ENCODE data around the gene PCDHGA11. TPM values are rescaled to one million over a fixed set of nuclear protein-coding genes. Genes with fewer than 3 reads are reported as not detected.

PCDHGA11 gene
- total RNA-seq, 1 experiment from 2014 or later = 0.39 TPM

DNA sequence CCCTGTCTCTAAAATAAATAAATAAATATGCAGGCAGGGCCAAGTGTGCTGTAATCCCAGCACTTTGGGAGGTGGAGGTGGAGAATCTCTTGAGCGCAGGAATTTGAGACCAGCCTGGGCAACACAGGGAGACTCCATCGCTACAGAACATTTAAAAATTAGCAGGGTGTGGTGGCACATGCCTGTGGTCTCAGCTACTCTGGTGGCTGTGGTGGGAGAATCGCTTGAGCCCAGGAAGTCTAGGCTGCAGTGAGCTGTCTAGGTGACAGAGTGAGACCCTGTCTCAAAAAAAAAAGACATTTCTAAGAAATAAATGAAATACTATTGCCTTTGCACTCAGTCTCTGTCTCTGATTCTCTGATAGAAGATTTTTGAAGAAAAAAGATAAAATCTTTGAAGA, 9.3 kb upstream of the PCDHGA11 start:
- ChIA-PET POLR2A (no interaction called here), CTCF (no interaction called here)
- BruUV-seq (replicated peaks) = no TSS peak
- TF ChIP-seq, protein P1, sequence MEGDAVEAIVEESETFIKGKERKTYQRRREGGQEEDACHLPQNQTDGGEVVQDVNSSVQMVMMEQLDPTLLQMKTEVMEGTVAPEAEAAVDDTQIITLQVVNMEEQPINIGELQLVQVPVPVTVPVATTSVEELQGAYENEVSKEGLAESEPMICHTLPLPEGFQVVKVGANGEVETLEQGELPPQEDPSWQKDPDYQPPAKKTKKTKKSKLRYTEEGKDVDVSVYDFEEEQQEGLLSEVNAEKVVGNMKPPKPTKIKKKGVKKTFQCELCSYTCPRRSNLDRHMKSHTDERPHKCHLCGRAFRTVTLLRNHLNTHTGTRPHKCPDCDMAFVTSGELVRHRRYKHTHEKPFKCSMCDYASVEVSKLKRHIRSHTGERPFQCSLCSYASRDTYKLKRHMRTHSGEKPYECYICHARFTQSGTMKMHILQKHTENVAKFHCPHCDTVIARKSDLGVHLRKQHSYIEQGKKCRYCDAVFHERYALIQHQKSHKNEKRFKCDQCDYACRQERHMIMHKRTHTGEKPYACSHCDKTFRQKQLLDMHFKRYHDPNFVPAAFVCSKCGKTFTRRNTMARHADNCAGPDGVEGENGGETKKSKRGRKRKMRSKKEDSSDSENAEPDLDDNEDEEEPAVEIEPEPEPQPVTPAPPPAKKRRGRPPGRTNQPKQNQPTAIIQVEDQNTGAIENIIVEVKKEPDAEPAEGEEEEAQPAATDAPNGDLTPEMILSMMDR (IDR thresholded peaks at IDR 0.05) = no peak
- TF ChIP-seq POLR2AphosphoS5 (IDR thresholded peaks at IDR 0.05; ENCODE audit: low read depth, low read length) (no peak), SIN3A (IDR thresholded peaks at IDR 0.05; ENCODE audit: borderline replicate concordance, insufficient read depth, low read depth, low read length) (no peak), TCF7L2 (IDR thresholded peaks at IDR 0.05; ENCODE audit: low read depth, low read length) (no peak)
- TF ChIP-seq, protein P2, sequence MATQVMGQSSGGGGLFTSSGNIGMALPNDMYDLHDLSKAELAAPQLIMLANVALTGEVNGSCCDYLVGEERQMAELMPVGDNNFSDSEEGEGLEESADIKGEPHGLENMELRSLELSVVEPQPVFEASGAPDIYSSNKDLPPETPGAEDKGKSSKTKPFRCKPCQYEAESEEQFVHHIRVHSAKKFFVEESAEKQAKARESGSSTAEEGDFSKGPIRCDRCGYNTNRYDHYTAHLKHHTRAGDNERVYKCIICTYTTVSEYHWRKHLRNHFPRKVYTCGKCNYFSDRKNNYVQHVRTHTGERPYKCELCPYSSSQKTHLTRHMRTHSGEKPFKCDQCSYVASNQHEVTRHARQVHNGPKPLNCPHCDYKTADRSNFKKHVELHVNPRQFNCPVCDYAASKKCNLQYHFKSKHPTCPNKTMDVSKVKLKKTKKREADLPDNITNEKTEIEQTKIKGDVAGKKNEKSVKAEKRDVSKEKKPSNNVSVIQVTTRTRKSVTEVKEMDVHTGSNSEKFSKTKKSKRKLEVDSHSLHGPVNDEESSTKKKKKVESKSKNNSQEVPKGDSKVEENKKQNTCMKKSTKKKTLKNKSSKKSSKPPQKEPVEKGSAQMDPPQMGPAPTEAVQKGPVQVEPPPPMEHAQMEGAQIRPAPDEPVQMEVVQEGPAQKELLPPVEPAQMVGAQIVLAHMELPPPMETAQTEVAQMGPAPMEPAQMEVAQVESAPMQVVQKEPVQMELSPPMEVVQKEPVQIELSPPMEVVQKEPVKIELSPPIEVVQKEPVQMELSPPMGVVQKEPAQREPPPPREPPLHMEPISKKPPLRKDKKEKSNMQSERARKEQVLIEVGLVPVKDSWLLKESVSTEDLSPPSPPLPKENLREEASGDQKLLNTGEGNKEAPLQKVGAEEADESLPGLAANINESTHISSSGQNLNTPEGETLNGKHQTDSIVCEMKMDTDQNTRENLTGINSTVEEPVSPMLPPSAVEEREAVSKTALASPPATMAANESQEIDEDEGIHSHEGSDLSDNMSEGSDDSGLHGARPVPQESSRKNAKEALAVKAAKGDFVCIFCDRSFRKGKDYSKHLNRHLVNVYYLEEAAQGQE (IDR thresholded peaks at IDR 0.05; ENCODE audit: insufficient read depth in 1 of 2, low read depth in 2 of 2, low read length in 1 of 2) = no peak
- in situ Hi-C loops (cut with HindIII; ENCODE audit: low pct_unique_long_range_greater_than_20kb, low sequenced_read_pairs) (no loop called here), intact Hi-C loops (cut with micrococcal nuclease; ENCODE audit: unreplicated experiment) (loop anchor here (5.0 to 10.0 kb wide), 2 partner anchors 47 to 189 kb away; partner anchors contain the start of genes PCDHB14 and PCDHGA5)
- H3K9me3 ChIP-seq (ENCODE audit: control insufficient read depth, insufficient read depth, low read depth, low read length) = no peaks in the 10 kb centered on the region
- no peak overlapping the region for H3K4me3 ChIP-seq (ENCODE audit: low read depth in 2 of 2, low read length in 2 of 2)
- H3K4me1 ChIP-seq (ENCODE audit: control insufficient read depth, insufficient read depth, low read length) = no peaks in the 10 kb centered on the region
- H3K36me3 ChIP-seq (ENCODE audit: control insufficient read depth, insufficient read depth, low read length) = no peaks in the 10 kb centered on the region
- ATAC-seq (no peak), DNase-seq (ENCODE audit: low read depth, low spot score) (no peak)
- H3K27ac ChIP-seq (ENCODE audit: low read length) = no peak overlapping the region
- H3K27me3 ChIP-seq (ENCODE audit: control insufficient read depth, insufficient read depth, low read length) = no peaks in the 10 kb centered on the region

DNA sequence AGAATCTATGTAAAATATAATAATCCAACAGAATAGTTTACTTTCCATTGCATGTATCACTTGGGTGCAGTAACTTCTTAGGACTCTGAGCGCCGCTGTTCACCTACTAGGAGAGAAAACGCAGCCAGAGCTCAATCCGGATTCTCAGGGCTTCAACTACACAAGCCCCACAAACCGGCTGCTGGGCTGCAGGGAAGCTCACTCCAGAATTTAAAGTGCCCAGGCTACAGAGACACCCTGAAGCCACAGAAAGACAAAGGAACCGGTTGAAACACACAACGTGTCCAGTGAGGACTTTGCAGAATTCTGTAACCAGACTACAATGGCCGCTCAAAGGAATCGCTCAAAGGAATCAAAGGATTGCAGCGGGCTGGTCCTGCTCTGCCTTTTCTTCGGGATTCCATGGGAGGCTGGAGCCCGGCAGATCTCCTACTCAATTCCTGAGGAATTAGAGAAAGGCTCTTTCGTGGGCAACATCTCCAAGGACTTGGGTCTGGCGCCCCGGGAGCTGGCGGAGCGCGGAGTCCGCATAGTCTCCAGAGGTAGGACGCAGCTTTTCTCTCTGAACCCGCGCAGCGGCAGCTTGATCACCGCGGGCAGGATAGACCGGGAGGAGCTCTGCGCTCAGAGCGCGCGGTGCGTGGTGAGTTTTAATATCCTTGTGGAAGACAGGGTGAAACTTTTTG, 7.9 kb upstream of the PCDHGA11 start, which contains the start of gene PCDHGA10:
Gene PCDHGA10 (plus strand): TSS at position 134 of the 686 bp plus-strand sequence. CDS start 189 bp downstream, at position 323.
- H3K27ac ChIP-seq (ENCODE audit: low read length) = no peak within 1 kb of the TSS
- in situ Hi-C loops (cut with HindIII; ENCODE audit: low pct_unique_long_range_greater_than_20kb, low sequenced_read_pairs) (no loop called here), intact Hi-C loops (cut with micrococcal nuclease; ENCODE audit: unreplicated experiment) (loop anchor here (2.0 to 10.0 kb wide), 3 partner anchors 48 to 191 kb away; partner anchors contain the start of genes PCDHB14 and PCDHGA5)
- DNase-seq (ENCODE audit: low read depth, low spot score) = no peak
- ChIA-PET CTCF (interaction anchor here (0.5 to 2.2 kb wide), 17 partner anchors 17 to 244 kb away, joined by 3 to 11 read pairs (median 4); partner anchors contain the start of genes PCDHB11, PCDHB14, PCDHGA1 and PCDHGA12), POLR2A (no interaction called here)
- no peaks in the 10 kb centered on the region for H3K27me3 ChIP-seq (ENCODE audit: control insufficient read depth, insufficient read depth, low read length)
- H3K4me3 ChIP-seq (ENCODE audit: low read depth in 2 of 2, low read length in 2 of 2) = peak within 1 kb of the TSS in 1 of 2 experiments; percentile 7; a peak in 1 of 4 replicates
- no peaks in the 10 kb centered on the region for H3K36me3 ChIP-seq (ENCODE audit: control insufficient read depth, insufficient read depth, low read length)
- no peak for TF ChIP-seq TCF7L2 (IDR thresholded peaks at IDR 0.05; ENCODE audit: low read depth, low read length)
- TF ChIP-seq, protein P1 (IDR thresholded peaks at IDR 0.05) = peak; percentile 87
- BruUV-seq (replicated peaks) = no TSS peak
- ATAC-seq = peak; percentile 72
- H3K9me3 ChIP-seq (ENCODE audit: control insufficient read depth, insufficient read depth, low read depth, low read length) = no peaks in the 10 kb centered on the region
- H3K4me1 ChIP-seq (ENCODE audit: control insufficient read depth, insufficient read depth, low read length) = no peaks in the 10 kb centered on the region

All from Panc1 (cell line).